ENCODE measurements around the gene EGF. TPM values are rescaled to one million over a fixed set of nuclear protein-coding genes. Genes with fewer than 3 reads are reported as not detected.
A peak's percentile ranks its signal among the peaks of the same experiment; 100 is the strongest.

EGF gene
- total and polyA plus RNA-seq, 12 donors = 0.54 to 16.4 (median 11.7) TPM

- WGBS, 2 donors = 56 to 58% methylated on average over 3 of the region's 3 CpGs
- TF ChIP-seq CTCF (IDR thresholded peaks at IDR 0.05) = no peak
- Histone ChIP-seq H3K27me3 (no peaks in the 10 kb centered on the region), H3K9me3 (no peaks in the 10 kb centered on the region), H3K4me3 (peak overlapping the region in 8 of 10 donors; percentile 29 to 46 (median 42)), H3K4me1 (peaks cover 0 to 15% (median 0%) of the 10 kb centered on the region in 9 donors), H3K27ac (no peak overlapping the region), H3K36me3 (no peaks in the 10 kb centered on the region)
- peak in 1 of 8 donors; percentile 13 for ATAC-seq
- DNase-seq = no peak
- intact Hi-C loops (cut with DNase I) = no loop called here
These were observed 1.6 kb downstream of the EGF start for GRCh38 chr4:109914322-109914721.

- no peaks in the 10 kb centered on the region for H3K36me3 ChIP-seq
- no peak overlapping the region for H3K27ac ChIP-seq
- H3K4me1 ChIP-seq = peaks cover 0 to 15% (median 0%) of the 10 kb centered on the region in 9 donors
- H3K4me3 ChIP-seq = peak overlapping the region in 6 of 10 donors; percentile 15 to 46 (median 33)
- no peaks in the 10 kb centered on the region for H3K27me3 ChIP-seq
- no peaks in the 10 kb centered on the region for H3K9me3 ChIP-seq
- intact Hi-C loops (cut with DNase I) = no loop called here
- no peak for TF ChIP-seq CTCF (IDR thresholded peaks at IDR 0.05)
- DNase-seq = no peak
- peak in 4 of 8 donors; percentile 18 to 48 (median 33) for ATAC-seq
- WGBS, 2 donors = 45% methylated on average over 8 of the region's 8 CpGs
These were observed 2.8 kb downstream of the EGF start for GRCh38 chr4:109915385-109916026.

- WGBS, 2 donors = 41 to 47% methylated on average over 4 of the region's 4 CpGs
- Histone ChIP-seq H3K4me3 (no peak overlapping the region), H3K36me3 (no peaks in the 10 kb centered on the region), H3K9me3 (no peaks in the 10 kb centered on the region), H3K4me1 (peaks cover 0 to 15% (median 0%) of the 10 kb centered on the region in 9 donors), H3K27me3 (no peaks in the 10 kb centered on the region), H3K27ac (no peak overlapping the region)
- DNase-seq (no peak), ATAC-seq (no peak)
- TF ChIP-seq CTCF (IDR thresholded peaks at IDR 0.05) = no peak
- intact Hi-C loops (cut with DNase I) = no loop called here
These were observed 3.3 kb downstream of the EGF start for GRCh38 chr4:109916027-109916409.

GRCh38 chr4:109921384-109921808 lies 8.7 kb downstream of the EGF start:
- Histone ChIP-seq H3K4me3 (no peak overlapping the region), H3K9me3 (no peaks in the 10 kb centered on the region), H3K27me3 (no peaks in the 10 kb centered on the region), H3K27ac (no peak overlapping the region), H3K4me1 (peaks cover 0 to under 1% (median 0%) of the 10 kb centered on the region in 9 donors), H3K36me3 (no peaks in the 10 kb centered on the region)
- peak in 1 of 8 donors; percentile 64 for ATAC-seq
- TF ChIP-seq CTCF (IDR thresholded peaks at IDR 0.05) = no peak
- no peak for DNase-seq
- WGBS, 2 donors = 23 to 35% methylated on average over 1 of the region's 1 CpG
- intact Hi-C loops (cut with DNase I) = no loop called here
